Upper lobe of left lung (tissue), 4 donors: Measurements from ENCODE around the gene CMKLR1.

Source experiments
- CTCF ChIP-seq, 6 experiments: fragments of 450-650 bp in 4 of 6; fragments of 200-600 bp in 2 of 6; sonication (generic) in 2 of 6; IDR thresholded peaks; one replicate each; pipeline ENCODE4 v1.5.1; 2016 to 2019; ENCODE audit warnings: antibody characterized with exemption in 6 of 6
- EP300 ChIP-seq, 4 donors: sonication (generic); formaldehyde crosslinking; IDR thresholded peaks; one replicate each; pipeline ENCODE4 v1.5.1; 2017; ENCODE audit warnings: antibody characterized with exemption in 4 of 4, control low read depth in 2 of 4
- POLR2A ChIP-seq, 4 donors: fragments of 450-650 bp; IDR thresholded peaks; one replicate each; pipeline ENCODE4 v1.5.1; 2016 to 2017; ENCODE audit warnings: antibody characterized with exemption in 4 of 4, mild to moderate bottlenecking in 2 of 4
- POLR2AphosphoS5 ChIP-seq, 2 donors: sonication (generic); formaldehyde crosslinking; IDR thresholded peaks; one replicate each; pipeline ENCODE4 v1.5.1; 2017; ENCODE audit warnings: antibody characterized with exemption in 2 of 2

GRCh38 chr12:108260039-108260438 lies 79.1 kb downstream of the CMKLR1 start:
- TF ChIP-seq CTCF (IDR thresholded peaks at IDR 0.05) = no peak
- TF ChIP-seq POLR2A (IDR thresholded peaks at IDR 0.05) = no peak
- TF ChIP-seq POLR2AphosphoS5 (IDR thresholded peaks at IDR 0.05) = no peak
- no peak for TF ChIP-seq EP300 (IDR thresholded peaks at IDR 0.05)
